ENCODE measurements around the gene ABHD6.

ABHD6 gene

DNA sequence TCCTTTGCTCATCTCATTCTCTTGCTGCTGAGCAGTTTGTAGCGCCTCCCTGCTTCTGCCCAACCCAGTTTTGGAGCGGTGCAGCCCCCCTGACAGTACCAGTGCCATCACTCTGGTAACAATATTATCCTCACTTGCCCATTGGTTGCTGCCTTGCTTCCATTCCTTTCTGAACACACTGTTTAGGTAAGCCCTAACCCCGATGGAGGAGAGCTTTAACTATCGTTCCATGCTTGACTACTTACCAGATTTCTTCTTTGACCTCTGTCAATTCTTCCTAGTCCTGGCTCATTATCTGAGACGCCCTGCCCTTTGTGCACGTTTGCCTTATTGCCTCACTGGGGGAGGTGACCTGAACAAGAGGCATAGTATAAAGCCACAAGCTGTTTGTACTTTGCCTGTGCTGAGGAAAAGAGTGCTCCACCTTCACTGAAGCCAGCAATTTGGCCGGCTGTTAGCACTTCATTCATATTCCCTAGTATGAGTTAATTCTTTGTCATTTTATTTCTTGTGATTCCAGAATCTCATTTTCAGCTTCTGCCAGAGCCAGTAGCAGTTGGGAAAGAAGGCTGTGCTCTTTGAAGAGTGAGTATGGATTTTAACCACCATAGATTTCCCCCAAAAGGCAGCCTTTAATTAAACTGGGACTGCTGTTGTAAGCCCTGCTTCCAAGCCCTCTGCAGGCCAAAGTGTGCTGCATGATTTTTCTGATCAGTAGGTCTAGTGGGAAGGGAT is 11.9 kb downstream of the ABHD6 start:
- no peak overlapping the region for H3K27ac ChIP-seq (ENCODE audit: low read length)
- no peak overlapping the region for H2AFZ ChIP-seq (ENCODE audit: low read length)
- no peaks in the 10 kb centered on the region for H3K9me2 ChIP-seq (replicated peaks; ENCODE audit: insufficient read depth, low read length)
- H3K27me3 ChIP-seq (replicated peaks; ENCODE audit: insufficient read depth, low read length): no peaks in the 10 kb centered on the region
- no peak overlapping the region for H3K4me3 ChIP-seq (ENCODE audit: low read length)
- DNase-seq: no peak
- TF ChIP-seq EZH2phosphoT487 (IDR thresholded peaks at IDR 0.05; ENCODE audit: low read length) (no peak), EZH2 (optimal IDR thresholded peaks at IDR 0.05; ENCODE audit: low read depth, low read length) (no peak)
- TF ChIP-seq, protein P1, sequence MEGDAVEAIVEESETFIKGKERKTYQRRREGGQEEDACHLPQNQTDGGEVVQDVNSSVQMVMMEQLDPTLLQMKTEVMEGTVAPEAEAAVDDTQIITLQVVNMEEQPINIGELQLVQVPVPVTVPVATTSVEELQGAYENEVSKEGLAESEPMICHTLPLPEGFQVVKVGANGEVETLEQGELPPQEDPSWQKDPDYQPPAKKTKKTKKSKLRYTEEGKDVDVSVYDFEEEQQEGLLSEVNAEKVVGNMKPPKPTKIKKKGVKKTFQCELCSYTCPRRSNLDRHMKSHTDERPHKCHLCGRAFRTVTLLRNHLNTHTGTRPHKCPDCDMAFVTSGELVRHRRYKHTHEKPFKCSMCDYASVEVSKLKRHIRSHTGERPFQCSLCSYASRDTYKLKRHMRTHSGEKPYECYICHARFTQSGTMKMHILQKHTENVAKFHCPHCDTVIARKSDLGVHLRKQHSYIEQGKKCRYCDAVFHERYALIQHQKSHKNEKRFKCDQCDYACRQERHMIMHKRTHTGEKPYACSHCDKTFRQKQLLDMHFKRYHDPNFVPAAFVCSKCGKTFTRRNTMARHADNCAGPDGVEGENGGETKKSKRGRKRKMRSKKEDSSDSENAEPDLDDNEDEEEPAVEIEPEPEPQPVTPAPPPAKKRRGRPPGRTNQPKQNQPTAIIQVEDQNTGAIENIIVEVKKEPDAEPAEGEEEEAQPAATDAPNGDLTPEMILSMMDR (IDR thresholded peaks at IDR 0.05; ENCODE audit: low read length): no peak
- no peak overlapping the region for H3K4me2 ChIP-seq (ENCODE audit: low read depth, low read length)
- no peaks in the 10 kb centered on the region for H4K20me1 ChIP-seq (ENCODE audit: insufficient read depth, low read length)
- H3K79me2 ChIP-seq (ENCODE audit: low read length): no peaks in the 10 kb centered on the region
- no peaks in the 10 kb centered on the region for H3K36me3 ChIP-seq (replicated peaks; ENCODE audit: insufficient read depth, low read length)
- no peak overlapping the region for H3K9ac ChIP-seq (ENCODE audit: low read length)
- H3K4me1 ChIP-seq (ENCODE audit: low read length): no peaks in the 10 kb centered on the region
- no peaks in the 10 kb centered on the region for H3F3A ChIP-seq (ENCODE audit: insufficient read depth, low read length)
- no peaks in the 10 kb centered on the region for H3K9me3 ChIP-seq (replicated peaks; ENCODE audit: insufficient read depth, low read length)

DNA sequence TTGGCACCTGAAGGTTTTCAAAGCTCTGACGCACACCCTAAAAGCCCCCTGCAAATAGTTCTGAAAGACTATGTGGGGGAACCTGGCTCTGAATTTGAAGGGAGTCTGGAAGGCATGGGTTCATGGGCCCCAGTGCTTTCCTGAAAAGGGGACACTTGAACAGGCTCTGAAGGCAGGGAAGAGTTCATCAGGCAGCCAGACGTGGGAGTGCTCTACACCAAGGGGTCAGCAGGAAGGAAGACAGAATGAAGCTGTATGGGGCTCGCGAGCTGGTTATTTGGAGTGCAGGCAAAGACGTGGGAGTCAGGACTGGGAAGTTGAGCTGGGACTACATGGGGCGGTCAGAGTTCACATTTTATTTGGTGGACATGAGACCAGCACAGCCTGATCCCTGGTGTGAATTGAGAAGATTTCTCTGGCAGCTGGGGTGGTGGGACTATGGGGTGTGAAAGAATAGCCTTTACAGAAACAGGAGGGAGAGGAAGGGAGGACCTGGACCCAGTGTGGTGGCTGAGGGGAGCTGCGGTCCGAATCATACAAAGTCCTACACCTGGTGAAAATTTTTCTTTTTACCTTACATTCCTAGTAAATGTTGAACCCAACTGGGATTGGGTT is 12.6 kb downstream of the ABHD6 start:
- no peak overlapping the region for H3K4me2 ChIP-seq (ENCODE audit: low read depth, low read length)
- no peaks in the 10 kb centered on the region for H3K4me1 ChIP-seq (ENCODE audit: low read length)
- DNase-seq: no peak
- TF ChIP-seq, protein P1 (IDR thresholded peaks at IDR 0.05; ENCODE audit: low read length): no peak
- TF ChIP-seq EZH2phosphoT487 (IDR thresholded peaks at IDR 0.05; ENCODE audit: low read length): no peak
- no peak for TF ChIP-seq EZH2 (optimal IDR thresholded peaks at IDR 0.05; ENCODE audit: low read depth, low read length)
- no peaks in the 10 kb centered on the region for H4K20me1 ChIP-seq (ENCODE audit: insufficient read depth, low read length)
- no peaks in the 10 kb centered on the region for H3K9me3 ChIP-seq (replicated peaks; ENCODE audit: insufficient read depth, low read length)
- H3K9me2 ChIP-seq (replicated peaks; ENCODE audit: insufficient read depth, low read length): no peaks in the 10 kb centered on the region
- no peaks in the 10 kb centered on the region for H3K36me3 ChIP-seq (replicated peaks; ENCODE audit: insufficient read depth, low read length)
- H3K9ac ChIP-seq (ENCODE audit: low read length): no peak overlapping the region
- H3K27ac ChIP-seq (ENCODE audit: low read length): no peak overlapping the region
- H3K27me3 ChIP-seq (replicated peaks; ENCODE audit: insufficient read depth, low read length): no peaks in the 10 kb centered on the region
- no peaks in the 10 kb centered on the region for H3K79me2 ChIP-seq (ENCODE audit: low read length)
- H2AFZ ChIP-seq (ENCODE audit: low read length): no peak overlapping the region
- no peaks in the 10 kb centered on the region for H3F3A ChIP-seq (ENCODE audit: insufficient read depth, low read length)
- H3K4me3 ChIP-seq (ENCODE audit: low read length): no peak overlapping the region

DNA sequence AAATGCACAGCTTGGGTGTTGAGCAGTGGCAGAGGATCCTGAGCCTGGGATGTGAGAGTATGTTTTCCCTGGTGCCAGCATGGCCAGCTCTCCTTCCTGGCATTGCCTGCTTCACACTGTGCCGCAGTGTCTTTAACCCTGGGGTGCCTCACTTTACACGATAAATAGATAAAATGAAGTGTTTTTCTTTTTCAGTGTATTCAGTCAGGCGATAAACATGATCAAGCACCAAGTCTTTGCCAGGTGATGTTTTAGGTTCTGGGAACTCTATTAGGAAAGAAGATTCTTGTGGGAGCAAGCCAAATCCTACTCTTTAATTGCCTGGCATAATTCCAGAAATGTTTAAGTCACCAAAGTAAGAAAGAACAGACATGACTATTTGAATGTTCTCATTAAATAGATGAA is 14.0 kb downstream of the ABHD6 start:
- H3K9me2 ChIP-seq (replicated peaks; ENCODE audit: insufficient read depth, low read length): no peaks in the 10 kb centered on the region
- H4K20me1 ChIP-seq (ENCODE audit: insufficient read depth, low read length): no peaks in the 10 kb centered on the region
- no peaks in the 10 kb centered on the region for H3K79me2 ChIP-seq (ENCODE audit: low read length)
- no peak overlapping the region for H3K4me2 ChIP-seq (ENCODE audit: low read depth, low read length)
- TF ChIP-seq, protein P1 (IDR thresholded peaks at IDR 0.05; ENCODE audit: low read length): no peak
- TF ChIP-seq EZH2phosphoT487 (IDR thresholded peaks at IDR 0.05; ENCODE audit: low read length) (no peak), EZH2 (optimal IDR thresholded peaks at IDR 0.05; ENCODE audit: low read depth, low read length) (no peak)
- no peaks in the 10 kb centered on the region for H3K27me3 ChIP-seq (replicated peaks; ENCODE audit: insufficient read depth, low read length)
- H3K9ac ChIP-seq (ENCODE audit: low read length): no peak overlapping the region
- H3K27ac ChIP-seq (ENCODE audit: low read length): no peak overlapping the region
- H3K9me3 ChIP-seq (replicated peaks; ENCODE audit: insufficient read depth, low read length): no peaks in the 10 kb centered on the region
- DNase-seq: no peak
- H2AFZ ChIP-seq (ENCODE audit: low read length): no peak overlapping the region
- no peaks in the 10 kb centered on the region for H3K4me1 ChIP-seq (ENCODE audit: low read length)
- H3K36me3 ChIP-seq (replicated peaks; ENCODE audit: insufficient read depth, low read length): no peaks in the 10 kb centered on the region
- no peaks in the 10 kb centered on the region for H3F3A ChIP-seq (ENCODE audit: insufficient read depth, low read length)
- H3K4me3 ChIP-seq (ENCODE audit: low read length): no peak overlapping the region

Data from MM.1S (cell line).